HS-27A (cell line): ENCODE measurements around the gene THSD7B.
"Not testable (repeated sequence)": the region's sequence is repeated elsewhere in the genome, so short reads cannot be mapped to it uniquely, and the experiment has no call there.

Experiments
- DNase-seq: peaks from one replicate; pipeline ENCODE4 v3.0.0-alpha.2; 2012; ENCODE audit warnings: low read depth, missing footprints

THSD7B gene, protein sequence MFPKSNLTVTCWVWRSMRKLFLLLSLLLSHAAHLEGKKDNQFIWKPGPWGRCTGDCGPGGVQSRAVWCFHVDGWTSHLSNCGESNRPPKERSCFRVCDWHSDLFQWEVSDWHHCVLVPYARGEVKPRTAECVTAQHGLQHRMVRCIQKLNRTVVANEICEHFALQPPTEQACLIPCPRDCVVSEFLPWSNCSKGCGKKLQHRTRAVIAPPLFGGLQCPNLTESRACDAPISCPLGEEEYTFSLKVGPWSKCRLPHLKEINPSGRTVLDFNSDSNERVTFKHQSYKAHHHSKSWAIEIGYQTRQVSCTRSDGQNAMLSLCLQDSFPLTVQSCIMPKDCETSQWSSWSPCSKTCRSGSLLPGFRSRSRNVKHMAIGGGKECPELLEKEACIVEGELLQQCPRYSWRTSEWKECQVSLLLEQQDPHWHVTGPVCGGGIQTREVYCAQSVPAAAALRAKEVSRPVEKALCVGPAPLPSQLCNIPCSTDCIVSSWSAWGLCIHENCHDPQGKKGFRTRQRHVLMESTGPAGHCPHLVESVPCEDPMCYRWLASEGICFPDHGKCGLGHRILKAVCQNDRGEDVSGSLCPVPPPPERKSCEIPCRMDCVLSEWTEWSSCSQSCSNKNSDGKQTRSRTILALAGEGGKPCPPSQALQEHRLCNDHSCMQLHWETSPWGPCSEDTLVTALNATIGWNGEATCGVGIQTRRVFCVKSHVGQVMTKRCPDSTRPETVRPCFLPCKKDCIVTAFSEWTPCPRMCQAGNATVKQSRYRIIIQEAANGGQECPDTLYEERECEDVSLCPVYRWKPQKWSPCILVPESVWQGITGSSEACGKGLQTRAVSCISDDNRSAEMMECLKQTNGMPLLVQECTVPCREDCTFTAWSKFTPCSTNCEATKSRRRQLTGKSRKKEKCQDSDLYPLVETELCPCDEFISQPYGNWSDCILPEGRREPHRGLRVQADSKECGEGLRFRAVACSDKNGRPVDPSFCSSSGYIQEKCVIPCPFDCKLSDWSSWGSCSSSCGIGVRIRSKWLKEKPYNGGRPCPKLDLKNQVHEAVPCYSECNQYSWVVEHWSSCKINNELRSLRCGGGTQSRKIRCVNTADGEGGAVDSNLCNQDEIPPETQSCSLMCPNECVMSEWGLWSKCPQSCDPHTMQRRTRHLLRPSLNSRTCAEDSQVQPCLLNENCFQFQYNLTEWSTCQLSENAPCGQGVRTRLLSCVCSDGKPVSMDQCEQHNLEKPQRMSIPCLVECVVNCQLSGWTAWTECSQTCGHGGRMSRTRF (N-terminal part only)

GRCh38 chr2:136765256-136766072 is at the start of gene THSD7B:
Gene THSD7B (plus strand): TSS chr2:136765545. CDS start chr2:136882179, 116,634 bp downstream.
- no peak for DNase-seq

DNA sequence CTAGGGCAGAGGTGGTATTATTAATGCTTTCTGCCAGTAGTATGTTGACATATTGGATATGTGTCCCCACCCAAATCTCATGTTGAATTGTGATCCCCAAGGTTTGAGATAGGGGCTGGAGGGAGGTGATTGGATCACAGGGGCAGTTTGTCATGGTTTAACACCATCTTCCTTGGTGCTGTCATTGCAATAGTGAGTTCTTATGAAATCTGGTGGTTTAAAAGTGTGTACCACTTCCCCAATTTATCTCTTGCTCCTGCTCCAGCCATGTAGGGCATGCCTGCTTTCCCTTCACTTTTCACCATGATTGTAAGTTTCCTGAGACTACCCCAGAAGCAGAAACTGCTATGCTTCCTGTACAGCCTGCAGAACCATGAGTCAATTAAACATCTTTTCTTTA is 47.1 kb upstream of the THSD7B start:
- no peak for DNase-seq

DNA sequence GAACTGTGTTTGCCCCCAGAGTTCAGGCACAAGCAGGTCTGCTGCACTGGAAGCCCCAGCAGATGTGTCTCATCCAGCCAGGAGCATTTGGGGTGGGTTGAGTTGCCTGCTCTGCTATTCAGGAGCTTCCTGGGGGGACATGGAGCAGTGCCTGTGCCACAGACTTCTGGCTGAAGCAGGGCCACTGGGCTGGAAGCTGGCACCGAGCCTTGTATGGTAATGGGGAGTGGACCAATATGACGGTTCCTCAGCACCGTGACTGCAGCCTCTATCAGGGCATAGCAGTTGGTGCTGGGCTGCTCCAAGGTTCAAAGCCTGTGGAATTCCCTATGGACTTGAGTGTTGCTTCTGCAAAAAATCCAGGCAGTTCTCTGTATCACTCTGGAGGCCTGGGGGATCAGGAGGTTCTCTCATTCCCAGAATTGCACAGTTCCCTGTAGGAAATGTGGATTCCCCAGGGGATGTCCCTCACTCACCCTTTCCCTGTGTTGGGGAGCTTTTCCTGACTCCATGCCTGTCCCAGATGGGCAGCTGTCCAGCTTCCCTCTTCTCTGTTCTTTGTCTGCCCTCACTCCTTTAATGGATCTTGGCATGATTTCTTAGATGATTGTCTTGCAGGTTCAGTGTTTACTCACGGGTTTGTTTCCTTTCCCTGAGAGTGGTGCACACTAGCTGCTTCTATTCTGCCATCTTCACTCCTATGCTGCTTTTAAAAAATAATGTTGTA is 37.2 kb upstream of the THSD7B start:
- no peak for DNase-seq

DNA sequence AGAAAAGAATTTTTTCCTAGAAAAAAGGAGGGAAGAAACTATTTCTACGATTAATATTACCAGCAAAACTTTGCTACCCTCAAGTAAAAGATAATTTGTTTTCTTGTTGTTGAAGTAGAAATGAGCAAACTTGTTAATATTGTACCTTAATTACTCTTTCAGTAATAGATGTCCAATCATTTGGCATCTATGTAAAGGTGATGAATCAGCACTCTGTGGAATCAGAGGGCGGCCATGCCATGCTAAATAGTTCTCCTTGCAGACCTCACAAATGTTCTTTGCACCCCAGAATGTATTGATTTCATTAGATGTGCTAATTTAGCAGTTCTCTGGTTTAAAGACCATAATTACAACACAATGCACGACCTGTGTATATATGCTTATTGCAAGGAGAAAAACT is 29.1 kb upstream of the THSD7B start:
- no peak for DNase-seq

GRCh38 chr2:136738044-136738443 is 27.3 kb upstream of the THSD7B start:
- DNase-seq, result no peak

GRCh38 chr2:136741471-136741870 is 23.9 kb upstream of the THSD7B start:
- DNase-seq, result no peak

GRCh38 chr2:136750065-136750464 is 15.3 kb upstream of the THSD7B start:
- no peak for DNase-seq

- no peak for DNase-seq
Observed at GRCh38 chr2:136751406-136751805, 13.9 kb upstream of the THSD7B start.

DNA sequence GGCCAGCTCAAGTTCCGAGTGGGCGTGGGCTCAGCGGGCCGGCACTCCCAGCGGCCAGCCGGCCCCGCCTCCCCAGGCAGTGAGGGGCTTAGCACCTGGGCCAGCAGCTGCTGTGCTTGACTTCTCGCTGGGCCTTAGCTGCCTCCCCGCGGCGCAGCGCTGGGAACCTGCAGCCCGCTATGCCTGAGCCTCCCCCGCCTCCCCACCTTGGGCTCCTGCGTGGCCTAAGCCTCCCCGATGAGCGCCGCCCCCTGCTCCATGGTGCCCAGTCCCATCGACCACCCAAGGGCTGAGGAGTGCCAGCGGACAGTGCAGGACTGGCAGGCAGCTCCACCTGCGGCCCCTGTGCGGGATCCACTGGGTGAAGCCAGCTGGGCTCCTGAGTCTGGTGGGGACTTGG is 6.8 kb upstream of the THSD7B start:
- not testable (repeated sequence) for DNase-seq

DNA sequence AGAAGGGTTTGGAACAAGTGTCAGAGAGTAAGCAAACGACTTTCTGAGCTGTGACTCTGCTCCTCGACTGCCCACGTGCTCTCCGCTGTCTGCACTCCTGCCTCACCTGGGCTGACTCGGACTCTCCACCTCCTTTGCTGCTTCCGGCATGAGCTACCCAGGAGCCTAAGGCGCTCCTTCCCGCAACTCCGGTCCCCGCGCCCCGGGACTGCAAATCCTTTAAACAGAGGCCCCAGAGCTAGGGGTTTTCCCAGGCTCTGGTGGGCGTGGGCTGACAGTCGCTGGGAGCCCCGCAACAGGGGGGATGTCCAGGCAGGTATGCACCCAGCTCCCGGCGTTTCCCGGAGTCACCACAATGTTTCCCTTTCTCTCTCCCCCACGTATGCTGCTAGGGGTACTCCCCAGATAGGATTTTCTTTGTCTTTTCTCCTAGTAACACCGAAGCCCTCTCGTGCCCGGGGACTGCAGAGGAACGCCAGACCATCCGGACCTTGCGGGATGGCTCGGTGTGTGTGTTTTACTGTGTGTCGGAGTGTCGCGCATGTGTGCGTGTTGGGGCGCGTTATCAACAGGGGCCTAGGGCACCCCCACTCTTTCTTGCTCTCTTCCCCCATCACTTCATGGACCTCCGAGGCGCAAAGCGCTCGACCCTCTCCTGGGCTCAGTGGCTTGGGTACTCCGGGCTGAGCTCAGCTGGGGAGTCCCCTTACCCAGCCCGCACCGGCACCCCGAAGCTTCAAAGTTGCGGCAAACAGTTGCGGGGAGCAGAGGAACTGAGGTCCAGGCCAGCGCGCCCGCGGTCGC is 691 bp upstream of the THSD7B start:
- no peak for DNase-seq

- no peak for DNase-seq
Observed at GRCh38 chr2:136766073-136766404, 694 bp downstream of the THSD7B start.

GRCh38 chr2:136767030-136767429 is 1.7 kb downstream of the THSD7B start:
- no peak for DNase-seq

GRCh38 chr2:136769871-136770270 is 4.5 kb downstream of the THSD7B start:
- DNase-seq, result no peak

GRCh38 chr2:136770384-136770783 is 5.0 kb downstream of the THSD7B start:
- no peak for DNase-seq

- DNase-seq, result no peak
Observed at GRCh38 chr2:136777391-136777790, 12.0 kb downstream of the THSD7B start.

DNA sequence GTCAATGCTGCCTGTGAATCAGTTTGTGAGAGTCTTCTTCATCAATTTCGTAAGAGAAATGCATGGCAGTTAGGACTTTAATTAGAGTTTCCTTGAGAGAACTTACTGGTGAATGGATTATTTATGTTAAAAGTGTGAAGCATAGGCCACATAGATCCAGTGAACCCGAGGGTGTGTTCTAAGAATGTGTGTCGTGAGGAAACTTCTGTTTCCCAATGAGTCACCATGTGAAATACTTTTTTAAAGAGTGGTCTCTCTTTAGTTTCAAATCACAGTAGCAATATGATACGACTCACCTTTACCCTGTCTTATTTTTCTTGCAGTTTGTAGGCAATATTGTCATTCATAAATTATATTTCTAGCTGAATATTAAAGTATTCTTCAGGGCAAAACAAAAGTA is 18.5 kb downstream of the THSD7B start:
- DNase-seq, result no peak

GRCh38 chr2:136785215-136785614 is 19.9 kb downstream of the THSD7B start:
- DNase-seq, result no peak

GRCh38 chr2:136787970-136788369 is 22.6 kb downstream of the THSD7B start:
- DNase-seq, result no peak

- no peak for DNase-seq
Observed at GRCh38 chr2:136796339-136796738, 31.0 kb downstream of the THSD7B start.

GRCh38 chr2:136798766-136799165 is 33.4 kb downstream of the THSD7B start:
- no peak for DNase-seq
